ENCODE measurements around the gene WIPF3.

GRCh38 chr7:29929018-29929807 is 122.9 kb downstream of the WIPF3 start:
- TF ChIP-seq MAX (IDR thresholded peaks at IDR 0.05): no peak
- TF ChIP-seq RAD21 (IDR thresholded peaks at IDR 0.05): no peak
- no peak for TF ChIP-seq CTCF (IDR thresholded peaks at IDR 0.05; ENCODE audit: low read depth, low read length, missing input control)
- TF ChIP-seq ATF3 (IDR thresholded peaks at IDR 0.05): no peak
- TF ChIP-seq SP1 (IDR thresholded peaks at IDR 0.05): no peak
- TF ChIP-seq YY1 (IDR thresholded peaks at IDR 0.05): no peak
- TF ChIP-seq GABPA (IDR thresholded peaks at IDR 0.05 in 1 of 2, conservative IDR thresholded peaks at IDR 0.05 in 1 of 2): no peak
- no peak for TF ChIP-seq EGR1 (IDR thresholded peaks at IDR 0.05; ENCODE audit: low read depth in 2 of 2)
- TF ChIP-seq JUND (IDR thresholded peaks at IDR 0.05): no peak
- no peak for TF ChIP-seq RXRA (IDR thresholded peaks at IDR 0.05)
- TF ChIP-seq TAF1 (conservative IDR thresholded peaks at IDR 0.05): no peak
- no peak for TF ChIP-seq REST (IDR thresholded peaks at IDR 0.05)
- TF ChIP-seq ZBTB33 (IDR thresholded peaks at IDR 0.05): no peak

Data from liver (tissue), 3 donors.